ENCODE measurements around the gene RHEX.

The RHEX gene

GRCh38 chr1:206058927-206059292 is 5.9 kb downstream of the RHEX start:
- TF ChIP-seq REST (IDR thresholded peaks at IDR 0.05; ENCODE audit: insufficient read depth in 1 of 2, low read depth in 2 of 2, low read length in 2 of 2) (no peak), POLR2AphosphoS5 (IDR thresholded peaks at IDR 0.05; ENCODE audit: low read depth, low read length) (no peak), SIN3A (IDR thresholded peaks at IDR 0.05; ENCODE audit: borderline replicate concordance, insufficient read depth, low read length) (no peak), FOXP2 (optimal IDR thresholded peaks at IDR 0.05; ENCODE audit: borderline replicate concordance, extremely low read depth, extremely low read length, insufficient read depth) (no peak), TAF1 (IDR thresholded peaks at IDR 0.05; ENCODE audit: borderline replicate concordance, insufficient read depth, low read length) (no peak)

- TF ChIP-seq REST (IDR thresholded peaks at IDR 0.05; ENCODE audit: insufficient read depth in 1 of 2, low read depth in 2 of 2, low read length in 2 of 2): no peak
- no peak for TF ChIP-seq SIN3A (IDR thresholded peaks at IDR 0.05; ENCODE audit: borderline replicate concordance, insufficient read depth, low read length)
- TF ChIP-seq TAF1 (IDR thresholded peaks at IDR 0.05; ENCODE audit: borderline replicate concordance, insufficient read depth, low read length): no peak
- no peak for TF ChIP-seq FOXP2 (optimal IDR thresholded peaks at IDR 0.05; ENCODE audit: borderline replicate concordance, extremely low read depth, extremely low read length, insufficient read depth)
- TF ChIP-seq POLR2AphosphoS5 (IDR thresholded peaks at IDR 0.05; ENCODE audit: low read depth, low read length): no peak
These were observed 6.5 kb downstream of the RHEX start for GRCh38 chr1:206059355-206059915.

- TF ChIP-seq SIN3A (IDR thresholded peaks at IDR 0.05; ENCODE audit: borderline replicate concordance, insufficient read depth, low read length) (no peak), FOXP2 (optimal IDR thresholded peaks at IDR 0.05; ENCODE audit: borderline replicate concordance, extremely low read depth, extremely low read length, insufficient read depth) (no peak), TAF1 (IDR thresholded peaks at IDR 0.05; ENCODE audit: borderline replicate concordance, insufficient read depth, low read length) (no peak), POLR2AphosphoS5 (IDR thresholded peaks at IDR 0.05; ENCODE audit: low read depth, low read length) (no peak)
These were observed 7.9 kb downstream of the RHEX start for GRCh38 chr1:206060844-206061243.

GRCh38 chr1:206062464-206062863 is 9.5 kb downstream of the RHEX start:
- no peak for TF ChIP-seq TAF1 (IDR thresholded peaks at IDR 0.05; ENCODE audit: borderline replicate concordance, insufficient read depth, low read length)
- TF ChIP-seq REST (IDR thresholded peaks at IDR 0.05; ENCODE audit: insufficient read depth in 1 of 2, low read depth in 2 of 2, low read length in 2 of 2): no peak
- TF ChIP-seq SIN3A (IDR thresholded peaks at IDR 0.05; ENCODE audit: borderline replicate concordance, insufficient read depth, low read length): no peak
- no peak for TF ChIP-seq POLR2AphosphoS5 (IDR thresholded peaks at IDR 0.05; ENCODE audit: low read depth, low read length)
- no peak for TF ChIP-seq FOXP2 (optimal IDR thresholded peaks at IDR 0.05; ENCODE audit: borderline replicate concordance, extremely low read depth, extremely low read length, insufficient read depth)

- TF ChIP-seq FOXP2 (optimal IDR thresholded peaks at IDR 0.05; ENCODE audit: borderline replicate concordance, extremely low read depth, extremely low read length, insufficient read depth) (no peak), REST (IDR thresholded peaks at IDR 0.05; ENCODE audit: insufficient read depth in 1 of 2, low read depth in 2 of 2, low read length in 2 of 2) (no peak), SIN3A (IDR thresholded peaks at IDR 0.05; ENCODE audit: borderline replicate concordance, insufficient read depth, low read length) (no peak), POLR2AphosphoS5 (IDR thresholded peaks at IDR 0.05; ENCODE audit: low read depth, low read length) (no peak), TAF1 (IDR thresholded peaks at IDR 0.05; ENCODE audit: borderline replicate concordance, insufficient read depth, low read length) (no peak)
These were observed 12.7 kb downstream of the RHEX start for GRCh38 chr1:206065547-206066145.
